Measurements from ENCODE around the gene SSRP1.

- no peak for TF ChIP-seq CTCF (IDR thresholded peaks at IDR 0.05)
- TF ChIP-seq POLR2A (IDR thresholded peaks at IDR 0.05), result no peak
Measured at GRCh38 chr11:57363131-57364080, 27.7 kb upstream of the SSRP1 start.

All from heart left ventricle (tissue), 13 donors.